ENCODE measurements around the gene C2CD4B. TPM values are rescaled to one million over a fixed set of nuclear protein-coding genes. Genes with fewer than 3 reads are reported as not detected.

C2CD4B gene
- total RNA-seq, 1 experiment from 2014 or later: 0.26 TPM

- no TSS peak for BruUV-seq (replicated peaks)
- Histone ChIP-seq H3K4me3 (ENCODE audit: low read depth in 2 of 2, low read length in 2 of 2) (no peak overlapping the region), H3K4me1 (ENCODE audit: control insufficient read depth, insufficient read depth, low read length) (no peaks in the 10 kb centered on the region), H3K27me3 (ENCODE audit: control insufficient read depth, insufficient read depth, low read length) (no peaks in the 10 kb centered on the region), H3K36me3 (ENCODE audit: control insufficient read depth, insufficient read depth, low read length) (no peaks in the 10 kb centered on the region), H3K27ac (ENCODE audit: low read length) (no peak overlapping the region), H3K9me3 (ENCODE audit: control insufficient read depth, insufficient read depth, low read depth, low read length) (no peaks in the 10 kb centered on the region)
- in situ Hi-C loops (cut with HindIII; ENCODE audit: low pct_unique_long_range_greater_than_20kb, low sequenced_read_pairs): no loop called here
- no peak for TF ChIP-seq TCF7L2 (IDR thresholded peaks at IDR 0.05; ENCODE audit: low read depth, low read length)
- TF ChIP-seq, protein P1, sequence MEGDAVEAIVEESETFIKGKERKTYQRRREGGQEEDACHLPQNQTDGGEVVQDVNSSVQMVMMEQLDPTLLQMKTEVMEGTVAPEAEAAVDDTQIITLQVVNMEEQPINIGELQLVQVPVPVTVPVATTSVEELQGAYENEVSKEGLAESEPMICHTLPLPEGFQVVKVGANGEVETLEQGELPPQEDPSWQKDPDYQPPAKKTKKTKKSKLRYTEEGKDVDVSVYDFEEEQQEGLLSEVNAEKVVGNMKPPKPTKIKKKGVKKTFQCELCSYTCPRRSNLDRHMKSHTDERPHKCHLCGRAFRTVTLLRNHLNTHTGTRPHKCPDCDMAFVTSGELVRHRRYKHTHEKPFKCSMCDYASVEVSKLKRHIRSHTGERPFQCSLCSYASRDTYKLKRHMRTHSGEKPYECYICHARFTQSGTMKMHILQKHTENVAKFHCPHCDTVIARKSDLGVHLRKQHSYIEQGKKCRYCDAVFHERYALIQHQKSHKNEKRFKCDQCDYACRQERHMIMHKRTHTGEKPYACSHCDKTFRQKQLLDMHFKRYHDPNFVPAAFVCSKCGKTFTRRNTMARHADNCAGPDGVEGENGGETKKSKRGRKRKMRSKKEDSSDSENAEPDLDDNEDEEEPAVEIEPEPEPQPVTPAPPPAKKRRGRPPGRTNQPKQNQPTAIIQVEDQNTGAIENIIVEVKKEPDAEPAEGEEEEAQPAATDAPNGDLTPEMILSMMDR (IDR thresholded peaks at IDR 0.05): no peak
- no peak for TF ChIP-seq REST (IDR thresholded peaks at IDR 0.05; ENCODE audit: insufficient read depth in 1 of 2, low read depth in 2 of 2, low read length in 1 of 2)
- TF ChIP-seq POLR2AphosphoS5 (IDR thresholded peaks at IDR 0.05; ENCODE audit: low read depth, low read length): no peak
- no peak for TF ChIP-seq SIN3A (IDR thresholded peaks at IDR 0.05; ENCODE audit: borderline replicate concordance, insufficient read depth, low read depth, low read length)
- no peak for ATAC-seq
- no peak for DNase-seq (ENCODE audit: low read depth, low spot score)
- CTCF ChIA-PET: no interaction called here
- intact Hi-C loops (cut with micrococcal nuclease; ENCODE audit: unreplicated experiment): no loop called here
- POLR2A ChIA-PET: interaction anchor here (0.7 kb wide), 1 partner anchor 71 kb away, joined by 8 read pairs; no protein-coding TSS in a partner anchor
These were observed 23.9 kb downstream of the C2CD4B start for GRCh38 chr15:62141200-62141599.

- ChIA-PET CTCF (no interaction called here), POLR2A (no interaction called here)
- Histone ChIP-seq H3K27me3 (ENCODE audit: control insufficient read depth, insufficient read depth, low read length) (no peaks in the 10 kb centered on the region), H3K9me3 (ENCODE audit: control insufficient read depth, insufficient read depth, low read depth, low read length) (no peaks in the 10 kb centered on the region), H3K27ac (ENCODE audit: low read length) (no peak overlapping the region), H3K36me3 (ENCODE audit: control insufficient read depth, insufficient read depth, low read length) (no peaks in the 10 kb centered on the region), H3K4me3 (ENCODE audit: low read depth in 2 of 2, low read length in 2 of 2) (no peak overlapping the region), H3K4me1 (ENCODE audit: control insufficient read depth, insufficient read depth, low read length) (no peaks in the 10 kb centered on the region)
- no TSS peak for BruUV-seq (replicated peaks)
- no peak for ATAC-seq
- intact Hi-C loops (cut with micrococcal nuclease; ENCODE audit: unreplicated experiment): no loop called here
- TF ChIP-seq TCF7L2 (IDR thresholded peaks at IDR 0.05; ENCODE audit: low read depth, low read length) (no peak), POLR2AphosphoS5 (IDR thresholded peaks at IDR 0.05; ENCODE audit: low read depth, low read length) (no peak), REST (IDR thresholded peaks at IDR 0.05; ENCODE audit: insufficient read depth in 1 of 2, low read depth in 2 of 2, low read length in 1 of 2) (no peak), SIN3A (IDR thresholded peaks at IDR 0.05; ENCODE audit: borderline replicate concordance, insufficient read depth, low read depth, low read length) (no peak)
- TF ChIP-seq, protein P1 (IDR thresholded peaks at IDR 0.05): no peak
- no peak for DNase-seq (ENCODE audit: low read depth, low spot score)
- in situ Hi-C loops (cut with HindIII; ENCODE audit: low pct_unique_long_range_greater_than_20kb, low sequenced_read_pairs): no loop called here
These were observed 27.0 kb downstream of the C2CD4B start for GRCh38 chr15:62138124-62138523.
